HepG2 (cell line): ENCODE results near the gene DCTN3. TPM values are rescaled to one million over a fixed set of nuclear protein-coding genes. Genes with fewer than 3 reads are reported as not detected.

Experiments
- BCL3 ChIP-seq: sonication (generic); formaldehyde crosslinking; IDR thresholded peaks from 2 replicates; pipeline ENCODE4 v1.5.1; 2020; ENCODE audit warnings: mild to moderate bottlenecking, missing genetic modification reagents, moderate library complexity
- EZH2 ChIP-seq: conservative IDR thresholded peaks from 2 replicates; pipeline ENCODE4 v1.6.1; 2012; ENCODE audit warnings: mild to moderate bottlenecking, low read depth, low read length, moderate library complexity
- GPN1 ChIP-seq: sonication (generic); formaldehyde crosslinking; IDR thresholded peaks from 2 replicates; pipeline ENCODE4 v1.5.1; 2020; ENCODE audit warnings: missing genetic modification reagents, borderline replicate concordance
- HMG20A ChIP-seq: IDR thresholded peaks from 2 replicates; pipeline ENCODE4 v1.6.1; 2016; ENCODE audit warnings: borderline replicate concordance
- NR1H2 ChIP-seq: sonication (generic); formaldehyde crosslinking; IDR thresholded peaks from 2 replicates; pipeline ENCODE4 v1.8.1; 2022; ENCODE audit warnings: low read depth, missing genetic modification reagents, borderline replicate concordance
- PHF21A ChIP-seq: sonication (generic); formaldehyde crosslinking; IDR thresholded peaks from 2 replicates; pipeline ENCODE4 v1.5.0; 2020; ENCODE audit warnings: mild to moderate bottlenecking, missing genetic modification reagents
- PRDM10 ChIP-seq: sonication (generic); formaldehyde crosslinking; IDR thresholded peaks from 2 replicates; pipeline ENCODE4 v1.4.0; 2020; ENCODE audit warnings: low read depth, missing genetic modification reagents
- RXRB ChIP-seq: IDR thresholded peaks from 2 replicates; pipeline ENCODE4 v1.6.1; 2016; ENCODE audit warnings: borderline replicate concordance, missing genetic modification reagents, missing compliant biosample characterization
- SALL1 ChIP-seq: sonication (generic); formaldehyde crosslinking; IDR thresholded peaks from 2 replicates; pipeline ENCODE4 v1.8.0; 2022; ENCODE audit warnings: mild to moderate bottlenecking, missing genetic modification reagents
- SP5 ChIP-seq: IDR thresholded peaks from 2 replicates; pipeline ENCODE4 v1.6.1; 2016; ENCODE audit warnings: low read depth, borderline replicate concordance
- XBP1 ChIP-seq: sonication (generic); formaldehyde crosslinking; IDR thresholded peaks from 2 replicates; pipeline ENCODE4 v1.5.0; 2020; ENCODE audit warnings: missing genetic modification reagents
- ZMYM2 ChIP-seq: sonication (generic); formaldehyde crosslinking; IDR thresholded peaks from 2 replicates; pipeline ENCODE4 v1.8.0; 2022; ENCODE audit warnings: mild to moderate bottlenecking, missing genetic modification reagents
- ZNF276 ChIP-seq: sonication (generic); formaldehyde crosslinking; IDR thresholded peaks from 2 replicates; pipeline ENCODE4 v1.4.0; 2020; ENCODE audit warnings: mild to moderate bottlenecking, low read depth, missing genetic modification reagents
- ZNF609 ChIP-seq: sonication (generic); formaldehyde crosslinking; IDR thresholded peaks from 2 replicates; pipeline ENCODE4 v1.4.0; 2020; ENCODE audit warnings: mild to moderate bottlenecking, missing genetic modification reagents, borderline replicate concordance
- ZNF644 ChIP-seq: IDR thresholded peaks from 2 replicates; pipeline ENCODE4 v1.6.1; 2016; ENCODE audit warnings: low read depth
- ZNF691 ChIP-seq: sonication (generic); formaldehyde crosslinking; IDR thresholded peaks from 2 replicates; pipeline ENCODE4 v1.4.0; 2020; ENCODE audit warnings: missing genetic modification reagents, low read depth, mild to moderate bottlenecking, borderline replicate concordance
- ZNF720 ChIP-seq: sonication (generic); formaldehyde crosslinking; IDR thresholded peaks from 2 replicates; pipeline ENCODE4 v1.4.0; 2020; ENCODE audit warnings: missing genetic modification reagents
- polyA plus RNA-seq, 8 experiments: library from polyadenylated mRNA; depleted of rRNA in 3 of 8; stranded (reverse) in 7 of 8; unstranded in 1 of 8; fragments of >200 nt; fragmentation: Illumina TruSeq in 4 of 8; extraction: Trizol in 4 of 8; gene quantifications; 2 replicates each; pipeline versions ENCODE4 v1.2.1 to v1.2.3, GENCODE V29; 2011 to 2016; ENCODE audit warnings: low read depth in 4 of 8, missing spikeins in 1 of 8, mixed read lengths in 1 of 8; ENCODE audit not compliant: insufficient read depth in 1 of 8
- total RNA-seq, 5 experiments: library from RNA; depleted of rRNA; stranded (reverse); fragments of >200 nt; fragmentation: Illumina TruSeq; extraction: Trizol; gene quantifications; 2 replicates each; pipeline ENCODE4 v1.2.3, GENCODE V29; 2016; ENCODE audit warnings: low read depth in 1 of 5

DCTN3 gene
- total and polyA plus RNA-seq, 2 of the 13 experiments (the other 11 are each of a cell fraction or from before 2014, with no cell fraction given): 27.4 to 34.5 TPM

- no peak for TF ChIP-seq GPN1
- TF ChIP-seq PHF21A (CRISPR knock-in tag): 0 out of 2 replicates have a peak, but pooled peaks have one; percentile 53
- TF ChIP-seq NR1H2: no peak
- TF ChIP-seq XBP1: no peak
- peak; percentile 69; the same call in 1 of the 2 replicates for TF ChIP-seq HMG20A
- TF ChIP-seq ZMYM2 (CRISPR knock-in tag): peak; percentile 76
- TF ChIP-seq BCL3 (CRISPR knock-in tag): no peak
- peak; percentile 59; the same call in 1 of the 2 replicates for TF ChIP-seq ZNF609 (CRISPR knock-in tag)
- peak; percentile 84 for TF ChIP-seq SALL1 (CRISPR knock-in tag)
- TF ChIP-seq RXRB: peak; percentile 100
- TF ChIP-seq PRDM10 (CRISPR knock-in tag): peak; percentile 90
- no peak for TF ChIP-seq EZH2
- TF ChIP-seq ZNF691 (CRISPR knock-in tag): no peak
- TF ChIP-seq ZNF720: no peak
- peak; percentile 42; the same call in 1 of the 2 replicates for TF ChIP-seq SP5
- TF ChIP-seq ZNF276 (CRISPR knock-in tag): no peak
- TF ChIP-seq ZNF644 (CRISPR knock-in tag): peak; percentile 35; the same call in 1 of the 2 replicates
These were observed 24.5 kb upstream of the DCTN3 start (continued) for GRCh38 chr9:34644766-34645314.
